Activated effector memory CD4-positive, alpha-beta T cell treated with anti-CD3 and anti-CD28 coated beads, Interleukin-2, amount 50 U/mL, for 16 hours (primary cell): Measurements from ENCODE around the gene RNASE13.
"Not testable (repeated sequence)": the region's sequence is repeated elsewhere in the genome, so short reads cannot be mapped to it uniquely, and the experiment has no call there.

Experiments used
- DNase-seq: peaks from one replicate; pipeline ENCODE4 v3.0.0-alpha.2; 2020

Gene RNASE13

DNA sequence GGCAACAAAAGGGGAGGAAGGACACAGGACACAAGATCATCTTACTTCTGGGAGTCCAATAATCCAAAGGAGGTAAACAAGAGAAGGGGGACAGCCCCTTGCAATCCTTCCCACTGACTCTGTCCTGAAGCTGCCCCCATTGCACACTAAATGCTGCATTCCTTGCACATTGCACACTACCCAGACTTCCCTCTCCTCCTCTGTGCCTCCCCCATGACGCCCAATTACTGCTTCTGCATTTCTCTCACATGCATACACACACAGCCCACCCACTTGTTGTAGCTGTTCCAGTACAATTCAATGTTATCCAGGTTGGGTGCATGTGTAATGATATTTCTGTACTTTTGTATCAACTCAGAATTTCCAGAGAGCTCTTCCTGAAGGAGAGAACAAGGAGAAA lies 15.2 kb downstream of the RNASE13 start:
- DNase-seq = no peak

DNA sequence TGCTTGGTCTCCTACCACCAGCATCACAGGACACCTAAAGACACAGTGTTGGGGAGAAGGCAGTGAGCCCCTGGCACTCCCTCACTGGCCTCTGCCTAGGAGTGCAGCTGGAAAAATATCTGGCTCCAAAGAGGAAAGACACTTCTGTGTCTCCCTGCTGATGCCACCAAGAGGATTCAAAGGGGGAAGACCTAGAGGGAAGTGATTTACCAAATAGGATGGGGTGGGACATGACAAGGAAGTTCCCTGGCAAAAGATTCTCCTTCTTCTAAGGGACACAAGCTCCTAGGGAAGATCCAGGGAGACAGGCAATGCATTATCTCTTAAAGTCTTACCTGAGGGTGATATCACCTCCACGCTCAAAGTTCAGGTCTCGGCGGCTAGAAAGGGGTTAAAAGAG lies 15.8 kb downstream of the RNASE13 start:
- no peak for DNase-seq

DNA sequence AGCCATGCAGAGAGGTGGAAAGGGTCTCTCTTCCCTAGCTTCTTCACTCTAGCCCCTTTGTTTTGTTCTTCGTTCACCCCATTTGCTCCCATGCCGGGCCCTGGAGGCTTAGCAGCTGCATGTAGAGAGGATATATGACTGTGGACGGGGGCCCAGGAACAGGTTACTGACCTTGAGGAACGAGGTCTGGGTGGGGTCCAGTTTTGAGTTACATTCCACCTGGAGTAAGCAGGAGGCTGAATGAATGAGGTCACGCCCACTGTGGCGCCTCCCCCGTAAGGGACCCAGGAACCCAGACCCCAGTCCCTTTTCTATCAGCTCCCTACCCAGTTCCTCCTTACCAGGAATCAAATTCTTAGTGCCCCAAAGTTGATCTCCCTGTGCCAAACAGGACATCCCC lies 16.3 kb downstream of the RNASE13 start:
- no peak for DNase-seq

DNA sequence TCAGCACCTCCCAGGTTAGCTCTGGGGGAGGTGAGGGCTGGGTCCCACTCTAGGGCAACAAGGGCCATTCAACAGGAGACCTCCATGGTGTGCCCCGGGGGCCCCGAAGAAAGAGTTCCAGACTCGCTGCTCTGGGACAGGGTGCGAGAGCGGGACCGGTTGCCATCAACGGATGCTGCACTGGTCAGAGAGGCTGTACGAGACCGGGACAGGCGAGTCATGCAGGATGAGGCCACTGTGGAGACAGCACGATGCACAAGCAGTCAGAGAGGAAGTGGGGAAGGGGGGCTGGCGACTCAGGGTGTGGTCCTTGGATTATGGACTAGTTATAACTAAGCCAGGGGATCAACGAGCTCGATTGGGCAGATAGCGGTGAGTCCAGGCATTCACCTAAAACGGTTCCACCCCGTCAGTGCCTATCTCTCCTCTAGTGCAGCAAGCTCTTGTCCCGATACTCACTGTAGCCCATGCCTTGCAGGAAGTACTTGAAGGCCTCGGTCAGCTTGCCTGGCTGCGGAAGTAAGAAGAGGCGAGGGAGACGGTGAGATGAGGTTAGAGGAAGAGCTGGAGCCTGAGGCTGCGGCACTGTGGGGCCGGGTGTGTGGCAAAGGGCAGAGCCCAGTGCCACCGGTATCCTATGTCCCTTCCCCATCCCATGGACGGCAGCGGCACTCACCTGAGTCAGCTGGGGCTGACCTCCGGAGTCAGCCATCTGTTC lies 16.9 kb downstream of the RNASE13 start:
- DNase-seq = no peak

DNA sequence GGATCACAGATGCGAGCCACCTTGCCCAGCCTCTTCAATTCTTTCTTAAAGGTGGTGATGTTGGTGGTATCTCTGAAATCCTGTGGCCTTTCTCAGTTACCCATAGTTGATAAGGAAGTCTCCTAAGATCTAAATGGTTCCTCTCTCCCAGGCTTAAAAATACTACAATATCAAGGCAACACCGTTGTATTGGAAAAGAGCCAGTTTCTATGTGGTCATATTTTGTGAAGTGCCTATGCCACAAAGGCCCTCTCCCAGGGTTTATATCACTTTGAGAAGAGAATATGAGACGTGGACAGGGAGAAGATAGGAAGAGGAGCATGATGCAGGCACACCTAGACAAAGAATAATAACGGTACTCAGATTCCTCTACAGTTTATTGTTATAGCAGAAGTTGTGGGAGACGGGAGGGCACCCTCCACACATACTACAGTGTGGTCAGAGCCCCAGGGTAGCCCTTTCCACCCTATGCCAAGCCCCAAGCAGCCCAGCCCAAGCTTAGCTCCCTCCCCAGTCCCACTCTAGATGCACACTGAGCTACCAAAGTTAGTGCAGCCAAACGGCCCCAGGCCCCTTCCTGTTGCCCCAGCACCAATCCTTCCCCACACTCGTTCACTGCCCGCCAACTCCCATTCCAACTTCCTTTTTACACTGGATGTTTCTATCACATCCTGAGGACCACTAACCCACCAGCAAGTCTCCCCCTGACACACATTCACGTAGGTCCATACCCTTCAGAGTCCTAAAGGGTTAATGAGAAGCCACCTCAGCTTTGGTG lies 18.0 kb downstream of the RNASE13 start:
- no peak for DNase-seq

DNA sequence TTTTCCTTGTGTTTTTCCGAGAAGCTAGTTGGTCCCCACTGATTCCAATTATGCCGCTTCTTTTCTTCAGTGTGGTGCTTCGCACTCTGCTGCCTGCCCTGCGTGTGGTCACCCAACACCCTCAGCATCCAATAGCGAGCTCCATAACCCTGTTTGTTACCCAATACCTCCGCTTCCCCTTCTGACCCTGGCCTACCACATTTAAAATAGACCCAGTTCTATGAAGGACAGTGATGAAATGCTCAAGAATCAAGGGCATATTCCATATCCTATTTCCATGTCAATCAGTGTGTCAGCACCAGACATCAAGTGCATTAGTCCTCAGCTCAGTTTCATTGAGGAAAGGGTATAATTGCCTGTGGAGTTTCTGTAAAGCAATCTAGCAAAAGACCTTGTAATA lies 19.3 kb downstream of the RNASE13 start:
- no peak for DNase-seq

DNA sequence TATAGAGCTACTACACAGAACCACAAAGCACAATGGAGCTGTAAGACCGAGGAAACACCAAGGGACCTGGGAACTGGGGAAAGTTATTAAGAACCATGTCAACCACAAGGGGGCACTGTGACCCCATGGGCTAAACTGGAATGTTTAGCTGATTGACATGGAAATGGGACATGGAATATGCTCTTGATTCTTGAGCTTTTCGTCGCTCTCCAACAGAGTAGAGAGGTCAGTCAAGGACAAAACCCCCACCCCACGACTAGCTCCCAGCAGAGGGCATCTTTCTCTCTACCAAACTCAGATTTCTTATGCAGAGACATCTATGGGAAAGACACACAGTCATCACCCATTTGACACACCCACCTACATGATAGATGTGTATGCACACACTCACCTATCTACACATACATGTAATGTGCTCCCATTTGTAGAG lies 19.8 kb downstream of the RNASE13 start:
- DNase-seq = peak; percentile 92

DNA sequence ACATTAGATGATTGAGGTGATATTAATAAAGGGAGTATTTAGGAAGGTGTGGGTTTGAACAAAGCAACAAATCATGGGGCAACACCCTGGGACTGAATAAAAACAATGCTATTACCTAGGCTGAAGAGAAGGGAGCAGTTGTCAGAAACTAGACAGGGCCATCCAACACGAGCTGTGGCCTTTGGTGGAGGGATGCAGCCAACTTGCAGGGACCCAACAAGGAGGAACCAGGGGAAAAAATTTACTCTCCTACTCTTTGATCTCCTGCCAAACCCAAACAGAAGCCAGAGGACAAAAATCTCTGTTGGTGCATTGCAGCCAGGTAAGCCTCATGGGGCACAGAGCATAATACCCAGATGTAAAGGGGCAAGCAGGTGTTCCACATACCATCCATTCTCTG lies 23.5 kb downstream of the RNASE13 start:
- DNase-seq = no peak

DNA sequence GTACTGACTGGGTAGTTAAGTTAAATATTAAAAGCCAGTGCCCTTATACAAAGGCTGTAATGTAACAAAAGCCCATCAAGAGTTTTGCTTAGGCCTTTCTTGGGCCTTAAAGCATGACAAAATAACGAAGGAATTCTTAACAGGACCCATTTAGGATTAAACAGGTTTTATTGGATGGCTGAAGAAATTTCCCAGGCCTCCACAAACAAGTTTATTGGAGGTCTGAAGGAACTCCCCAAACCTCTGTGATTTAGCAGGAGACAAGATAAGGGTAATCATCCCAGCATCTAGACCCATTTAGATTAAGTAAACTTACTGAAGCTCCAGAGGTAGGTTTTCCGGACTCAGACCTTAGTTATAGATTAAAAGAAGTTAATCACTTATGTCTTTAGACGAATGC lies 24.9 kb downstream of the RNASE13 start:
- not testable (repeated sequence) for DNase-seq

DNA sequence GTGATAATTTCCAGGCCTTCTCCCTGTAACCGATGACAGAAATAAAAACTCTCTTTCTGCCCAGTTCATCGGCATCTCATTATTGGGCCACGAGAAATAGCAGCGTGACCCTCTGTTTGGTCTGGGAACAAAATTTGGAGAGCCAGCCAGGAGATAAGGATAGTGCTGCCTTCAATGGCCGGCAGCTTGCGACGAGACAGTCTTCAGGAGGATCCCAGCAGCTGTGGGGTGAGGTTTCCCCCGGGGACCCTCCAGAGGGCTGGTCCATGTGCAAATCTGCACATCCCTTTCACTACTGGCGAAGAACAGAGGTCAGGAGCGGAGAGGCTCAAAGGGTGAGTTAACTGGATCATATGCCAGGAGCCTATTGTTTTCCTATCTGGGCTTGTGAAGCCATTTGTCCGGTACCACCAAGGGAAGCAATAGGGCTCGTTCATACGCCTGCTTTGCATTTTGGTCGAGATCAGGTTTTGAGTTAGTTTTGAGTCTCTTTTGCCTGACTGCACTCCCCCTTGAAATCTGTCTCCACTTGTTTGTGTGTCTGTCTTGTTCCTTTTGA lies 30.7 kb downstream of the RNASE13 start:
- no peak for DNase-seq

DNA sequence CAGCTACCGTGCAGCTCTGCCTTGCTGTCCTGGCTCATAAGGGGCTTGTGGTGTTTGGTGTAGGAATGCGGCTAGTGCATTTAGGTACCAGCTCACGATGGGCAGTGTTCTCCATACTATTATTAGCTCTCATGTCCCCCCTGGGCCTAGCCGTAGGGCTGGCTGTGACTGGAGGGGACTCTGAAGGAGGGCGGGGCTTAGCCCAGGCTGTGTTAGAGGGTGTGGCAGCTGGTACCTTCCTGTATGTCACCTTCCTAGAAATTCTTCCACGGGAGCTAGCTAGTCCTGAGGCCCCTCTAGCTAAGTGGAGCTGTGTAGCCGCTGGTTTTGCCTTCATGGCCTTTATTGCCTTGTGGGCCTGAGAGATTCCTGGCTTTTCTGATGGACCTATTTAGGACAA lies 33.4 kb downstream of the RNASE13 start:
- DNase-seq = no peak

DNA sequence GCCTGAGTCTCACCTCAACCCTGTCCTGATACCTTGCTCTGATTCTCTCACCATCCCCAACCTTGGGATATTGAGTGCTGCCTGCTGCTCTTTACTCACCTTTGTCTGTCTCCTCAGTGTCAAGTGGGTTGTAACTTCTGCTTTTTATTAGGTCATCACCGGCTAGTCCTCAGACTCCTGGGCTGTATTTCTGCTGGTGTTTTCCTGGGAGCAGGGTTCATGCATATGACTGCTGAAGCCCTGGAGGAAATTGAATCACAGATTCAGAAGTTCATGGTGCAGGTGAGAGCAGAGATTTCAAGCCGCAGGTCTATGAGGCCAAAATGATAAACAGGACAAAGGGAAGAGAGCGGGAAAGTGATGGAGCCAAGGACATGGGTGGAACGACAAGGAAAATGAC lies 35.0 kb downstream of the RNASE13 start:
- no peak for DNase-seq

DNA sequence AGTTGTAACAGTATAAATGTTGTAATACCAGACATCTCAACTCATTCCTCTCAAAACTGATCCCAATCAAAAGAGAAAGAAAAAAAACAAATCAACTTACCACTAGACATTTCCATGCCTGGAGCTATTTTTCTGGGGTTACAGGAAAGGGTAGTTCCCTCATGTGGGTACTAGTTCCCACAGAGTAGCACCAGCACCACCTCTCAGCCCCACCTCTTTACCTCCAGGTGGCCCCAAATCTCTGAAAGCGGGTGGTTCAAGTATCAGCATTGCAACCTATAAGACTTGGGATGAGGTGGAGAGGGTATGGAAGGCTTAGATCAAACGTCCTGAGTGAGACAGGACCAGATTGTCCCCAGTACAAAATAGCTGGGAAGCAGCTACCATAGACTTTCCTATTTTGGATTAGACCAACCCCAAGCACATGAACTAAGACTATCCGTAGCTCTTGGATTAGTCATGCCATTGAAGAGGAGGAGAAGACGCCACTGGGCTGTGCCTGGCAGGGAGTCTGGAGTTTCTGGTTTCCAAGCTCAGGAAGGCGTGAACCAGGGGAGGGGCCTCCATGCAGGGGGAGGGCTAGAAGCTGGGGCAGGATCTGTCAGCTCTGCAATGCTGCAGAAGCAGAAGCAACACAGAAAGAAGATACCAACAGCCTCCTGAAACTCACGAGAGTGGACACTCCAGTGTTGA lies 35.8 kb downstream of the RNASE13 start, which contains the start of gene SLC39A2:
Gene SLC39A2, plus strand, starts transcription at position 620 of the 693 bp plus-strand sequence. CDS start 154 bp downstream, outside the sequence.
- DNase-seq = no peak

DNA sequence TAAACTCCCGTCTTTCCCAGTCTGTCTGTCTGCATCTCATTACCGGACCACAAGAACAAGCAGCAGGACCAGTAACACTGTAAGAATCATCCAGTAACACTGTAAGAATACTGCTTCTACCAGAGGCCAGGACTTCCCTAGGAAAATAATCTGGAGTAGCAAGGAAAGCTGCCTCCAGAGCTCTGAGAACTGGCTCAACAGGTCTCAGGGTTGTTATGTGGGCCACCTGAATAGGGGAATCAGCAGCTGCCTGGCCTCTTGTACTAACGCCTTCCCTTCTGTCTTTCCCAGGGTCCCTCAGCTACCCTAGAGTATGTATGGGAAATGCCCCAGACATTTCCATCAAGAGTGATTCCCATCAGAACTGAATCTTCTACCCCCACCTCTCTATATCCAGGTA lies 36.5 kb downstream of the RNASE13 start:
- no peak for DNase-seq

DNA sequence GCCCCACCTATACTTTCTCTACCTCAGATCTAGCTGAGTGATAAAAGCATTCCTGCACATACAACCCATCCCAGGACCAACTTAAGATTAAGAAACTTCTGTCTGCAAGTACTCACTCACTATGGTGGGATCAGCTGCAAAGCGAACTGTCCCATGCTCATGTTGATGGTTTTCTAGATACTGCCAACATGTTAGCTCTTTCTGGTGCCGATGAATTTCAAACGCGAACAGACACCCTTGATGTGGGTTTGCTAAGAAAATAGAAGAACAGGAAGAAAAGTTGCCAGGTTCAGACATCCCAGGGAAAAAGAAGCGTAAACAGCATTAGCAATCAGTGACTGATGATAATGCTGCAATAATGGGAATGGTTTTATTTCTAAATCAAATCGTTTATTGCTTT lies 37.0 kb downstream of the RNASE13 start:
- no peak for DNase-seq

DNA sequence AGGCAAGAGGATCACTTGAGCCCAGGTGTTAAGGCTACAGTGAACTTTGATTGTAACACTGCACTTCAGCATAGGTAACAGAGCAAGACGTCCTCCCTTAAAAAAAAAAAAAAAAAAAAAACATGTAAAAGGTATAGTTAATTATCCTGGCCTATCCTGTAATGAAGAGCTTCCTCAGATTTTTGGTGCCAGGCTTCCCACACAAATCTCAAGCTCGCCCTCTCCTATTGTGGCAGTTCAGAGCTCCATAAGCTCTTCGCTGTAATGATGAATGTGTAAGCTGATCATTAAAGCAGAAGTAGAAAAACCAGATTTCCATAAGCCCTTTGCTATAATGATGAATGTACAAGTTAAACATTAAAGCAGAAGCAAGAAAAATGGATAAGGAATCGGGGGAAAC lies 37.5 kb downstream of the RNASE13 start:
- DNase-seq = no peak

DNA sequence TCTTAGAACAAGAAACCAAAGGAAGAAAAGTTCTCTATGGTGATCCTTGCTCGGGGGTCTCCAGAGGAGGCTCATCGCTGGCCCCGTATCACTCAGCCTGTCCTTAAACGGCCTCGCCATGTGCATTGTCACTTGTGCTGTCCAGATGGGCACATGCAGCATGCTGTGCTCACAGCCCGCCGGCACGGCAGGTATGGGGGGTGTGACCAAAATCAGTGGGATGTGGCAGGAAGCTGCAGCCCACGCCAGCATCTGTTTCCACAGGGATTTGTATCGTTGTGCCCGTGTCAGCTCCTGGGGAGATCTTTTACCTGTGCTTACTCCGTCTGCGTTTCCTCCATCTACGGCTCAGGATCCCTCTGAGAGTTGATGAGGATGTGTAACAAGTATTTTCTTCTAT lies 38.1 kb downstream of the RNASE13 start:
- no peak for DNase-seq

DNA sequence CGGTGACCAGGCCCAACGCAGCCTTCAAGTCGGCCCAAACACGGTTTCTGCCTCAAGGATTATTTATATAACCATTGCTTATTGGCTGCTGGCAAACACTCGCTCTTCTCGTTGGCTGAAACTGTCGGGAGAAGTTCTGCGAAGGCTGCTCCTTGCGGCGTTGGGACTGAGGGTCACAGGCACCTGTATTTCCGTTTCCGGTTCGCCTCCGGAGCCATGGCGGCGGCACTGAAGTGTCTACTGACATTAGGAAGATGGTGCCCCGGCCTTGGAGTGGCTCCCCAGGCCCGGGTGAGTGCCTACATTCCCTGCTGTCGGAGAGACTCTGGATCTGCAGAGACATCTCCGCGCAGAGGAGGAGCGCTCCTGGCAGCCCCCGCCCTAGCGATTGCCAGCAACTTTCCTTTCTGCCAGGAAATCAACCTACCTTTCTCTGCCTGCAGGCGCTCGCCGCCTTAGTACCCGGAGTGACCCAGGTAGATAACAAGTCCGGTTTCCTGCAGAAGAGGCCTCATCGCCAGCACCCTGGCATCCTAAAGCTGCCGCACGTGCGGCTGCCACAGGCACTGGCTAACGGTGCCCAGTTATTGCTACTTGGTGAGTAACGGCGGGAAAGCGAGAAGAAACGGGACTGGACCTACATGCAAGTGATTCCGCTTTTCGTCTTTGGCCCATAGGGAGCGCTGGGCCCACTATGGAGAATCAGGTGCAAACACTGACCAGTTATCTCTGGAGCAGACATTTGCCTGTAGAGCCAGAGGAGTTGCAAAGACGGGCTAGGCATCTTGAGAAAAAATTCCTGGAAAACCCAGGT lies 44.6 kb downstream of the RNASE13 start, which contains the start of gene METTL17:
Gene METTL17, plus strand, starts transcription at position 194 of the 814 bp plus-strand sequence. Its CDS starts 23 bp downstream, at position 217.
- DNase-seq = peak; percentile 94

DNA sequence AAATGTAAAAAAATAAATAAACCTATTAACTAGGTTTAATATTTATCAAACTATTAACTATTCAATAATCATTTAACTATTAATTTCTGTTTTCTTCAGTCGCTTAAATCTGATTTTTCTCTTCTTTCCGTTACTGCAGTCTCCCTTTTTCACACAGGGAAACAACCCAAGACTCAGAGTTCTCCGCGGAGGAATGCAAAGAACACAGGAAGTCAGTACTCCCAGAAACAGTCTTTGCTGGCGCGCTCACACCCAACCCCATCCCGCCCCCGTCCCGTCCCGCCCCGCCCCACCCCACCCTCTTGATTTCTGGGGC lies 45.2 kb downstream of the RNASE13 start:
- no peak for DNase-seq

DNA sequence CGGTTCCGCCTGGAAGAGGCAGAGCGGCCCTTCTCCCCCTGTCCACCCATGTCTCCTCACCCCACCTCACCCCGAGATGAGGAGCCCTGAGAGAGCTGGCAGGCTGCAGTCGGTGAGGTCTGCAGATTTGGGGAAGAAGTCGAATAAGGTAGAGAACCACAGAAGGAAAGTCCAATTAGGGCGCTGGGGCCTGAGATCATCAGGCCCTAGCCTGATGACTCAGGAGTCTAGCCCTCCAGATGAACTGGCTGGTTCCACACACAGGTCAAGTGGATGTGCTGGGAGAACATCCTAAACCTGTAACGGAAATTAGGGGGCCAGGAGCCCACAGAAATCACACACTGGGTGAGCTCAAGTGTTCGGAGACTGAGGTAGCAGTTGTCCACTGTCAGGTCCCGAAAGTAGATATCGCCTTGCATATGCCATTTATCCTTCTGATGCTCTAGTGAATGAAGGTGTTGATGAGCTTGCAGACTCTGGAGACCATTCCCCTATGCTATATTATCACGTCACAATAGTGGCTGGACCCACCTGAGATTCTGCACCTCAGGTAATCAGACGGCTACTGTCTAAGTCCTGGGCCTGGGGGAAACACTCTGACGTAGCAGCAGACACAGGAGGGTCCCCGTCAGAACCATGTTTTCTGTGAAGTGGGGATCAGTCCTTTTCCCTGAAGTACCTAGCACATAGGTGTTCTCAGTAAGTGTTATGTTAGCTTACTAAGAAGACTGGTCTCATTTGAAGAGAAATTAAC lies 45.7 kb downstream of the RNASE13 start:
- DNase-seq = no peak

DNA sequence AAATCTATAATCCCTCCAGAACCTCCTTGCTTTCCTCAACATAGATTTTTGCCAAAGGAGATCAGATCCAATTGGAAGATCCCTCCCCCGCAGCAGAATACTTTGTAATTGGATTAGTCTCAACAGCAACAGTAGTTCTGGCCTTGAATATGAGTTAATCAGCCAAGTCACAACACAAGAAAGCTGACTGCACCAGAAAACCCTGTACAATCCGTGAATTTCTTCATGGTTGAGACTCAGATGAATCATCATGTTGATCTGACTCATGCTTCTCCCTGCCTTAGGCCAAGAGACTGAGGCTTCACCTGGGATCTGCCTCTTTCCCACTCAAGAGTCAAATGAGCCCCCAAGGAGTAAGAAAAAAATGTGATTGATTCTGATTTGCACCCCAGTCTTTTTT lies 47.8 kb downstream of the RNASE13 start:
- no peak for DNase-seq

DNA sequence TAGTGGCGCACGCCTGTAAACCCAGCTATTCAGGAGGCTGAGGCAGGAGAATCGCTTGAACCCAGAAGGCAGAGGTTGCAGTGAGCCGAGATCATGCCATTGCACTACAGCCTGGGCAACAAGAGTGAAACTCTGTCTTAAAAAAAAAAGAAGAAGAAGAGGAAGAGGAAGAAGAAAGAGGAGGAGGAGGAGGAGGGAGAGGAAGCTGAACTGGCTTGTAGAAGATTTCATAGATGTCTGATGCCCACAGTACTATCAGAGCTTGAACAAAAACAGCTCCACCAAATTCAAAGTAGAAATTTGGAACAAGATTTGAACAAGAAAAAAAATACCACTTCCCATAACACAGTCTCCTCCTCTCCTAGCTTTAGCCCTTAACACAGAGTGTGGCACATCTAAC lies 49.0 kb downstream of the RNASE13 start:
- not testable (repeated sequence) for DNase-seq
